ENCODE measurements around the gene SNX20.

SNX20 gene

DNA sequence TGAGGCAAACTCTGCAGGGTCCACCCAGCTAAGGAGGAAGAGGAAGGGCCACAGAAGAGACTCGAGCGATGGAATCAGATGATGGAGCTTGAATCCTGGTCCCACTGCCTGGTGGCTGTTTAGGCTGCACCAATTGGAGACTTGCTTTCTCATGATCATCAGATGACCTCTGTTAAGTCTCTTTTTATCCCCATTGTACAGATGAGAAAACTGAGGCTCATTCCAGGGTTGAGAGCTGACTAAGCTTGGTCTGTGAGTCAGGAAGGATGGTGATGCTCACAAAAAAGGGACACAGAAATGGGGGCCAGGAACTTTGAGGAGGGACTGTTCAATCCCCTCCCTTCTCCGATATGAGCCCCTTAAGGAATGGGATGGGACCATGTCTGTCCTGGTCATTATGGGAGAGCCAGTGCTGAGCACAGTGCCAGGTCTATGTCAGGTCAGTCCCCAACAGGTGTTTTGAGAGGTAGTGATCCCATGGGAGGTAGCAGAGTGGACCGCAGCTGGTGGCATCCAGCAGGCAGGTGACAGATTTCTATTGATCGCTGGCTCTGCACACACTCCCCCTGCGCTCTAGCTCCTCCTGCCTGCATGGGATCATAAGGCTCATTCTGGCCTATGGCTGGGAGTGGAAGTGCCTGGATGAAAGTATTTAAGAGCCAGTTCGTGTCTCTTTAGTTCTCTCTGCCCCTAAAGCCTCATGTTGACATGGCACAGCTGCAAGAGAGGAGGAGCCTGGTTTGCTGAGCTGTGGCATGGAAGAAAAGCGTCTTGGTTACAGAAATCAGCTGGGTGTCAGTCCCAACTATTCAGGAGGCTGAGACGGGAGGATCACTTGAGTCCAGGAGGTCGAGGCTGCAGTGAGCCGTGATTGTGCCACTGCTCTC is 27.2 kb downstream of the SNX20 start:
- no peak for DNase-seq

DNA sequence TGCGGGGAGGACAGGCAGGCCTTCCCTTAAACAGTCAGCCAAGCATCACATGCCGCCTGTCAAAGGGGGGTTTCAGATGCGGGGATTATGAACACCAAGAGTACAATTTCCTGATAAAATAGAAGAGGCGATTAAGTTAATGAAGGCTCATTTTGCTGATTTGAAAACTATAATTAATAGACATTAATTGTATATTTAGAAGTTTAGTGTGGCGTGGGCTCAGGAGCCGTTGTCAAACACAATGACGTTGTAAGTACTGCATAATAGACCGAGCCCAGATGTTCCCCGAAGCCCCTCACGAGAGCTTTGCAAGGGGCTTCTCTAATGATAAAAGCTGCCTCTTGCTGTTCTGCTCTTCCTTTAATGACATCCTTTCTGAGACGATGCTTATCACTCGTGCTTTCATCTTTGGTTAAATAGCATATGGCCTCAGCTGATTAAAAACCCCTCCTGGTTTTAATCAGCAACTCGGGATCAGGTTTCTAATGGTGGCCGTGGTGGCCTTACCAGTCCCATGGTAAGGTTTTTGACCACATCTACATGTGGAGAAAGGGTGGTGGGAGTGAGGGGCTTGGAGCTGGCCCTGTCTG is 28.2 kb downstream of the SNX20 start:
- no peak for DNase-seq

DNA sequence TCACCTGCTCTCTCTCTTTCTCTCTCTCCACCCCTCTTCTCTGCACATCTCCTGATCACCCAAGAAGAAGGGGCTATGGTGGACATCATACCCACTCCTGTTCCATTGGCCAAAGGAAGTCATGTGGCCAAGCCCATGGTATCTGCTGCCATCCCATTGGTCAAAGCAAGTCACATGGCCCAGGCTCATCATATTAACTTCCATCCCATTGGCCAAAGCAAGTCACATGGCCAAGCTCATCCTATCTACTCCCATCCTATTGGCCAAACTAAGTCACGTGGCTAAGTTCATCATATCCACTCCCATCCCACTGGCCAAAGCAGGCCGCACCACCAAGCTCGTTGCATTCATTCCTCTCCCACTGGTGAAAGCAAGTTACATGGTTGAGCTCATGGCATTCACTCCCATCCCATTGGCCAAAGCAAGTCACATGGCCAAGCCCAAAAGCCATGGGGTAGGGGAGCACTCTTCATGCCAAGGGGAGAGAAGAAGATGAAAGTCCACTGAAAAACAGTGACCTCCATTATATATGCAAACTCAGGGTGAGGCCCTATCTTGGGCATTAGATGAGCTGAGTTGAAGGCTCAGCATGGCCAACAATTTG is 29.2 kb downstream of the SNX20 start:
- DNase-seq: no peak

- no peak for DNase-seq
These were observed 34.8 kb downstream of the SNX20 start for GRCh38 chr16:50646345-50646744.

- DNase-seq: no peak
These were observed 35.4 kb downstream of the SNX20 start for GRCh38 chr16:50645563-50646220.

- no peak for DNase-seq
These were observed 36.4 kb downstream of the SNX20 start for GRCh38 chr16:50644729-50645128.

GRCh38 chr16:50644245-50644644 is 36.9 kb downstream of the SNX20 start:
- DNase-seq: no peak

GRCh38 chr16:50643192-50643591 is 37.9 kb downstream of the SNX20 start:
- no peak for DNase-seq

- DNase-seq: no peak
These were observed 38.8 kb downstream of the SNX20 start for GRCh38 chr16:50642349-50642748.

DNA sequence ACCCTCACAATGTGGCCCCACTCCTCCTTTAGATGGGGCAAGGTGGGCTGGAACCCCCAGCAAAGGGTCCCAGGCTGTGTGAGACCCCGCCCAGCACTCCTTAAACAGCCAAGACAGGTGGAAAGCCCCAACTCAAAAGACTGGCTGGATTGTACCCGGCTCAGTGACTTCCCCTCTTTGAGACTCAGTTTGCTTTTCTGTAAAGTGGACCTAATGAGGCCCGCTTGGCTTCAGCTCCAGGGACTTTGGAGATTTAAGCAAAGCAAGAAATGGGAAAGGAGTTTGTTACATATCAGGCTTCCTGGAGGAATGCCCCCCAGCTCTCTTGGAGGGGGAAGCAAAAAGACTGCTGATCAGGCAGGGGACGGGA is 39.3 kb downstream of the SNX20 start:
- DNase-seq: no peak

GRCh38 chr16:50640919-50641817 is 39.9 kb downstream of the SNX20 start:
- DNase-seq: no peak

- DNase-seq: no peak
These were observed 40.7 kb downstream of the SNX20 start for GRCh38 chr16:50640391-50640790.

DNA sequence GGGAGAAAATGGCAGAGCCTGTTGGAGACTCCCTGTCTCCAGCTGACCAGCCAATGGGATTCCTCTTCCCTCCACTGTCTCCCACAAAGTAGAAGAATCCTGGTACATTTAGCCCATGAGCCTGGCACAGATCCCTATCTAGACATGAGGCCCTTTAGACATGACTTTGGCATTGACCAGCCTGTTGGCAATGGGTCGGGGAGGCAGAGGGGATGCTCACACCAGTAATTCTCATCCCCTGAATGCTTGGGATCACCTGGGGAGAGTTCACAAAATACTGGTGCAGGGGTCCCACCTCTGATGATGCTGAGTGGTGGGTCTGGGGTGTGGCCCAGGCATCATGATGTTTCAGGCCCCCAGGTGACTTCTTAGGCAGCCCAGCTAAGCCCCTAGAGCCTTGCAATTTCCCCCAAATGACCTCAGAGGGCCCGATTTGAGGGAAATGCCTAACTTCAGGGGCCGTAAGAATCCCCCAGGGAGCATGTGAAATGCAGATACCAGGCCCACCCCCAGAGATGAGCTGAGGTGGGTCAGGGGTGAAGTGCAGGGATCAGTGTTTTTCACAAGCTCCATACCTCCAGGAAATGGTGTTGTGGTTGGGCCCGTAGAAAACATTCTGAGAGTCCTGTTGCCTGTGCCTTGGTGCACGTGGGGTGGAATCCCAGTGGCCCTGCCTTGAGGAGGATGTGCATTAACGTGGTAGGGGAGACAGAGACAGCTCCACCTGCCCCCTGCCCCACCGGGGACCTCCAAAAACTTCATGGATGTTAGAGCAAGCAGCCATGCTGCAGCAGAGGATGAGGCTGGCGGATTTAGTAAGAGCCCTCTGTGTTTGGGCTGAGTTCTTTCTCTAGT is 42.1 kb downstream of the SNX20 start:
- DNase-seq: no peak

- no peak for DNase-seq
These were observed 43.2 kb downstream of the SNX20 start for GRCh38 chr16:50637716-50638602.

DNA sequence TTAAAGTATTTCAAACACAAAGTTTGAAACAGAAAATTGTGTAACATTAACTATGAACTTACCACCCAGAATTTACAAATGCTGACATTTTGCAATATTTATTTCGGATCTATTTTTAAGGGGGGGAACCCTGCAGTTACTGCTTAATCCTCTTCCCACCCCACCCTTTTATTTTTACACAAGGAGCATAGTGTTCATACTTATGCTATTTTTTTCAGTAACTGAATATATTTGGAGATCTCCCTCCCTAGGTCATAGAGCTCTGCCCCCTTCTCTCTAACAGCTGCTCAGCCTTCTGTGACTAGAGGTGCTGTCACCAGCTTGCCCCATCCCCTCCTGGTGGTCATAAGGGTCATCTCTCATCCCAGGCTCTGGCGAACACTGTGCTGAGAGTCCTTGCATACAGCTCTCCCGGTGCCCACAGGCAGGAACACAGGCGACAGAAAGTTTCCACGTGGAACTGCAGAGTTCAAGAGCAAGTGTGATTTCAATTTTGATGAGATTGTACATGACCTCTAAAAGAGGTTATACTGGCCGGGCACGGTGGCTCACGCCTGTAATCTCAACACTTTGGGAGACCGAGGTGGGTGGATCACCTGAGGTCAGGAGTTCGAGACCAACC is 44.2 kb downstream of the SNX20 start:
- DNase-seq: no peak

- DNase-seq: no peak
These were observed 45.4 kb downstream of the SNX20 start for GRCh38 chr16:50635505-50636392.

- no peak for DNase-seq
These were observed 46.2 kb downstream of the SNX20 start for GRCh38 chr16:50634947-50635346.

- DNase-seq: no peak
These were observed 47.0 kb downstream of the SNX20 start for GRCh38 chr16:50634090-50634489.
